Right cardiac atrium (tissue), 5 donors: Measurements from ENCODE around the gene CRB2. TPM values are rescaled to one million over a fixed set of nuclear protein-coding genes. Genes with fewer than 3 reads are reported as not detected.

Experiments
- ATAC-seq, 2 donors: fragments of 200-7000 bp; cut with Tn5 transposase; one replicate each; pipeline versions ENCODE4 v1.8.0 to v1.9.1; 2020; ENCODE audit warnings: moderate library complexity in 2 of 2, mild to moderate bottlenecking in 1 of 2
- DNase-seq, 3 donors: peaks; one replicate each; pipeline ENCODE4 v3.0.0-alpha.2; 2020
- H3K27ac ChIP-seq: one replicate; pipeline ENCODE4 v1.5.1; 2013; ENCODE audit warnings: mild to moderate bottlenecking, low read length, control low read depth, moderate library complexity
- H3K27me3 ChIP-seq: one replicate; pipeline ENCODE4 v1.6.1; 2013; ENCODE audit not compliant: control insufficient read depth, insufficient read depth
- H3K4me1 ChIP-seq: one replicate; pipeline ENCODE4 v1.6.1; 2013; ENCODE audit warnings: low read length; ENCODE audit not compliant: control insufficient read depth, insufficient read depth
- H3K4me3 ChIP-seq: one replicate; pipeline ENCODE4 v1.5.1; 2013; ENCODE audit warnings: low read length, control low read depth
- H3K9me3 ChIP-seq: one replicate; pipeline ENCODE4 v1.6.1; 2013; ENCODE audit warnings: low read length; ENCODE audit not compliant: control insufficient read depth
- WGBS: extraction: QIAGEN DNeasy Blood & Tissue Kit; methylation state at CpG from one replicate; pipeline ENCODE4 v1.1.7; 2013; 5-methylcytosine and 5-hydroxymethylcytosine counted together
- intact Hi-C, 4 donors: fragments of 100-400 bp; cut with DNase I; formaldehyde crosslinking; loops; one replicate each; pipeline versions ENCODE4 v1.11.0 to v1.14.0; 2022 to 2023
- polyA plus RNA-seq: library from polyadenylated mRNA; stranded (reverse); fragments of 200-250 nt; gene quantifications from one replicate; pipeline ENCODE4 v1.2.3, GENCODE V29; 2013
- total RNA-seq, 4 donors: library from RNA; stranded (reverse); fragmentation: NEBNext Ultra II Directional; extraction: Animal tissue kit (Norgen Biotek cat#: 25700); gene quantifications; one replicate each; pipeline ENCODE4 v1.2.1, GENCODE V29; 2021
- donor health status: healthy with polysubstance abuse.
- donor health status: DM: no; HTN: yes; CAD: no.
- donor health status: DM: no; HTN: no; CAD: no.
- donor health status: DM: no; HTN: yes; CAD: no; lungs with severe emphysema.
- donor health status: DM: yes; HTN: yes; CAD: no.

CRB2 gene
- total and polyA plus RNA-seq, 5 donors = 0.02 to 0.26 (median 0.16) TPM; not detected in 1

DNA sequence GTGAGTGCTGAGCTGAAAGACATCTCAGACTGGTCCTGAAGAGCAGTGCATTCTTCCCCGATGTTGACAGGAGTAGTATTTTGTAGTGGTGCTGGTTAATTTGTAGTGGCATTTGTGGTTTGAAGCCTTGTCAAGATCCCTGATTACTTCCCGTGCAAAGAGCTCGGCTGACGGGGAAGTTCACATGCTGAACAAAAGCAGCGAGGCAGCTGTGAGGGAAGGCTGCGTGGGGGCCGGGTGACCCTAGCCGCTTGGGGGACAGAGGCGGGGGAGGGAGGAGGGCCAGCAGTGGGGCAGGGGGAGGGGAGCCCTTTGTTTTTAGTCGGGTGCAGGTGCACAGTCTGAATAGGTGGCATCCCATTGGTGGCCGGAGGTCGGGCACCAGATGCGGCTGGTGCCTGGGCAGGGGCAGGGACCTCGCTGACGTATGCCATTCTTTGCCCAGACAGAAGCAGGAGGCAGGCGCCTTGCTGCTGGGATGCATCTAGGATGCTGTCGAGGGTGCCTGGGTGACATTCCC lies 64.7 kb downstream of the CRB2 start:
- no peak overlapping the region for H3K4me3 ChIP-seq
- H3K27ac ChIP-seq = no peak overlapping the region
- H3K4me1 ChIP-seq = no peaks in the 10 kb centered on the region
- H3K27me3 ChIP-seq = no peaks in the 10 kb centered on the region
- intact Hi-C loops = no loop called here
- no peak for DNase-seq
- H3K9me3 ChIP-seq = no peaks in the 10 kb centered on the region
- 79% methylated on average over 17 of the region's 17 CpGs for WGBS
- ATAC-seq = no peak

DNA sequence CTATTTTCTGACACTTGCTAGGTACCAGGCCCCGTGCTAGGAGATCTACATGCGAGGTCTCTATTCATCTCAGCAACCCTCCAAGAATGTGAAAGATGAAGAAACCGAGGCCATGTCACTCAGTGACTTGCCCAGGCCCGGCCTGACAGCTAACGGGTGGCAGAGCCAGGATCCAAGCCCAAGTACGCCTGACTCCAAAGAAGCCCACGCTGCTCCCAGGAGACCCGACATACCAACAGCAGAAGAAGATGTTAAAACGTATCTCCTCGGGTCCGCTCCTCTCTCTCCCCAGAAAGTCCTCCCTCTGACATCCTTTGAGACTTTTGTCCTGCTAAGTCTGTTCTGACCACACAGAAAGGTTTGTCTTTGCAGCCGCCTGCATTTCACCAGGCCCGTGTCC lies 65.2 kb downstream of the CRB2 start:
- DNase-seq (no peak), ATAC-seq (no peak)
- 90% methylated on average over 13 of the region's 13 CpGs for WGBS
- H3K27ac ChIP-seq = no peak overlapping the region
- intact Hi-C loops = no loop called here
- no peaks in the 10 kb centered on the region for H3K4me1 ChIP-seq
- no peaks in the 10 kb centered on the region for H3K9me3 ChIP-seq
- no peak overlapping the region for H3K4me3 ChIP-seq
- H3K27me3 ChIP-seq = no peaks in the 10 kb centered on the region

DNA sequence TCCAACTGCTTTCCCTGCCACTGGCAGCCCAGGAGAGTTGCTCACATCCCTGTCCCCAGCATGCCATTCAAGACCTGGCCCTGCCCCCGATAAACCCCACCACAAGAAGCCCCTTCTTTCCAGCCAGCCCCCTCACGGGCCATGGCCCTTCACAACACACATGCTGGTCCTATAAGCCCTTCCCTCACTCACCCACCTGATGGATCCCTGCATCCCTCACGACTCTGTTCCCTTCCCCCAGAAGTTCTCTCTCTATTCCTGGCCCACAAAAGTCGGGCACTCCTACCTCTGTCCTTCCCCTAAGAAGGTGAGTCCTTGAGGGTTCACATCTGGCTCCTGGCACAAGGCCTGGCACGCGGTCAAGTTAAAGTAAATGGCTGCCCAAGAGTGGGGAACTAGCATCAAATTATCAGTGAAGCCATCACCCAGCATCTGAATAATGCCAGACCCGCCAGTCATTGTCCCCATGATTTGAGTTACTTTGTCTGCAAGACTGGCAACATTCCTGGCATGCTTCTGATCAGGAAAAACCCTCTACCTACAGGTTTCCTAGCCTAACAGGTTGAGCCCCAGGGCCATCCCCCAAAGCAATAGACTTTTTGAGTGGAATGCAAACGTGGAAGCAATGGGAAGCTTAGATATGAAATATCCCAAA lies 65.9 kb downstream of the CRB2 start:
- H3K4me1 ChIP-seq = no peaks in the 10 kb centered on the region
- H3K4me3 ChIP-seq = no peak overlapping the region
- ATAC-seq (no peak), DNase-seq (no peak)
- intact Hi-C loops = no loop called here
- no peaks in the 10 kb centered on the region for H3K9me3 ChIP-seq
- H3K27ac ChIP-seq = no peak overlapping the region
- 90% methylated on average over 8 of the region's 8 CpGs for WGBS
- H3K27me3 ChIP-seq = no peaks in the 10 kb centered on the region

DNA sequence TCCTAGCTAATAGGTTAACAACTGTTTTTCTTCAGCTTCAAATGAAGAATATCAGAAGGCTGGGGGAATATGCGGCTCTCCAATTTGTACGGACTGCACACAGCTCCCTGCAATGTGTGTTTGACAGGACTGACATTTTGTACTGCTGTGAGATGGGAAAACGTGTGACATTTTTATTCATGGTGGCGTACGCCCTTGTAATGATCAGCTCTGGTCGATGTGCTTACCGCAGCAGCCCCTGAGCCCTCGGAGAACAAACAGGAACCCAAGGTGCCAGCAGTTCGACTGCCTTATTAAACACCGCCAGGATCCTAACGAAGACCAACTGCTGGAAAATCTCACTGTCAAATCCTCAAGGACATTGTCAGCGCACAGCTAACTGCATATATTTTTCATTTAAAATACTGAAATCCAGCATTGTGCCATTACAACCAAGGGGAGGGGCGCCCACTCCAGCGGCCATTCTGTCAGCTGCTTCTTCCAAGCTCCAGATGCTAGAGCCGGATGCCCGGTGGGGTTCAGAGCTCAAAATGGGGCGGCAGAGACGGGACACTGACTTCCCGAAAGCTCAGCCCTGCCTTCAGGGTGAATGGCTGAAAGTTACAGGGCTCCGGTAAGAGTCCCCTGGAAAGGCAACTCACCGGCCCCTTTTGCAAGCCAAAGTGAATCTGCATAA lies 66.8 kb downstream of the CRB2 start:
- H3K27me3 ChIP-seq = no peaks in the 10 kb centered on the region
- no peak overlapping the region for H3K4me3 ChIP-seq
- intact Hi-C loops = no loop called here
- DNase-seq (peak in 1 of 3 donors; percentile 43), ATAC-seq (no peak)
- H3K4me1 ChIP-seq = no peaks in the 10 kb centered on the region
- no peak overlapping the region for H3K27ac ChIP-seq
- no peaks in the 10 kb centered on the region for H3K9me3 ChIP-seq
- 90% methylated on average over 21 of the region's 21 CpGs for WGBS

DNA sequence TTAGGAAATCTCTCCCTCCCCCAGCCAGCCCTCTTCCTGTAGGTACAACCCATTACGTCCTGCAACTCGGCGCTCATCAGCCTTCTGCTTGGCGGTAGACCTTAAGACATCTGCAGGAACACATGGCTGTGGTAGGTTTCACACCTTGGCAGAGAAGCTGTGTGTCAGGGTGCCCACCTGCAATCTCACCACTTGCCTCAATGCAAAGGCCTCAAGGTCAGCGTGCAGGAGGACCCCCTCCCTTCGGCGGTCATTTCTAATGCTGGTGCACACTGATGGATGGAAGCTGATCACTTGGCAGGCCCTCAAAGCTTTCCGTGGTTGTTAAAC lies 67.3 kb downstream of the CRB2 start:
- Histone ChIP-seq H3K27ac (no peak overlapping the region), H3K9me3 (no peaks in the 10 kb centered on the region), H3K27me3 (no peaks in the 10 kb centered on the region), H3K4me1 (no peaks in the 10 kb centered on the region), H3K4me3 (no peak overlapping the region)
- DNase-seq (no peak), ATAC-seq (no peak)
- 90% methylated on average over 8 of the region's 8 CpGs for whole genome bisulfite sequencing
- intact Hi-C loops = no loop called here

DNA sequence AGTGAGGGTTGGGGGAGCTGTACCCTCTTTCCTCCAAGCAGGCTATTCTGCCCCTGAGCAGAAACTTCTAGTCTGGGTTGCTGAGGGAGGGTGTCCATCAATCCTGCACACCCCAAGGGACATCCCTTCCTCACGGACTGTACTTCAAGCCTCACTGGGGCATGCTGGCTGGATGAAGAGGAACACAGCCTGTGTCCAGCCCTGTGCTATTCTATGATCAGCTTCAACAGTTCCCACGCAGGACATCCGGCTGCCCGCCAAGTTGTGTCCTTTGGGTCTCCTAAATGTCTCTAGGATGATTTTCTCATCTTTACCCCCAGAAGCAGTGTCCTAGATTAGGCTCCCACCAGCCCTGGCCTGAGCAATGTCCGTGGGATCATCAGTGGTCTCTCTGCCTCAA lies 68.1 kb downstream of the CRB2 start:
- Histone ChIP-seq H3K27ac (no peak overlapping the region), H3K27me3 (no peaks in the 10 kb centered on the region), H3K4me3 (no peak overlapping the region), H3K4me1 (no peaks in the 10 kb centered on the region), H3K9me3 (no peaks in the 10 kb centered on the region)
- peak in 1 of 3 donors; percentile 37 for DNase-seq
- no peak for ATAC-seq
- 91% methylated on average over 5 of the region's 5 CpGs for WGBS
- intact Hi-C loops = no loop called here

DNA sequence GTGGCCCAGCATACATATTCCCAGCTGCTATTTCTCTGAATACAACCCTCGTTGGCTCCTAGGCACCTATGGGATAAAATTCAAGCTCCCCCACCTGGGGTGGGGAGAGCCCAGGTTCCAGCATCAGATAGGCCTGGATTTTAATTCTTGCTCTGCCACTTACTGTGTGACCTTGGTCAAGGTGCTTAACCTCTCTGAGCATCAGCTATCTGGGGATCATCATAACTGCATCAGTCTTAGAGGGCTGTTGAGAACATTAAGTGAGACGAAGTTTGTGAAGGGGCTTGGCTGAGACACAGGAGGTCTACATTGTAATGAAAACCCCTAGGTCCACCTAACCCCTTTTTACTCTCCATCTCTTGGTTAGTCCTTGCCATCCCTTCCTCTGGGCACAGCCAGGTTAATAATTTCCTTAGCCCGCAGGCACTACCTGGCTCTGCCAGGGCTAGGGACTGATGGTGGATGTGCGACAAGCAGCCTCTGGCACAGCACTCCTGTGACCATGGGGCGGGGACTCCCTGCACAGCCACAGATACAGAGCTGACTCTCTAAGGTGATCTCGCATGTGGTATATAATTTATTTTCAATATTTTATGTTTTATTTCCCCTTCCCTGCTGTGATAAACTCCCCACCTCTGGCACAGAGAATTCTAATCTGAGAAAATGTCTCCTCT lies 68.7 kb downstream of the CRB2 start:
- no peak for ATAC-seq
- intact Hi-C loops = no loop called here
- H3K27me3 ChIP-seq = no peaks in the 10 kb centered on the region

DNA sequence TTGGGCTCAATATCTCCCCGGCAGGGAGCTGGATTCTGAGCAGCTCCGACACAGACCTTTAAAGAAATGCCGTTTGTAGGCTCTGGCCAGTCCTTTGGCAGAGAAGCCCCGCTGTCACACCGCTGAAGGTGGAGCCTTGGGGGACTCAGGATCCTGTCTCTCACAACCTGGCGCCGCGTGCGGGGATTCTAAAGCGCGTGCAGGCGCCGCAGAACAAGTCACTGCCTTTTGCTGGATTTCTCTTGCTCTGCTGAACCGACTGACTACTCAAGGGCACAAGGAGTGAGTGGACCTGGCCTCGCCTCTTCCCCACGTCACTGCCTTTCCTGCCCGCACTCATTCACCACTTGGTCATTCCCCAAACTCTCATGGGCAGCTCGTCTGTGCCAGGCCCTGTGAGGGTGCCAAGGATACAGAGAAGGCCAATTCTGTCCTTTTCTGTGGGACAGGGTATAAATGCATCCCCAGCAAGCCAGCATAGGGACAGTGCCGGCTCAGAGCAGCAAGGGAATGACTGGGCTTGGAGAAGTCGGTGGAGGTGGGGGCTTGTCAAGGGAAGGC lies 69.3 kb downstream of the CRB2 start:
- no peaks in the 10 kb centered on the region for H3K4me1 ChIP-seq
- no peaks in the 10 kb centered on the region for H3K27me3 ChIP-seq
- intact Hi-C loops = no loop called here
- DNase-seq (no peak), ATAC-seq (peak; percentile 50 to 61)
- no peak overlapping the region for H3K27ac ChIP-seq
- H3K9me3 ChIP-seq = no peaks in the 10 kb centered on the region
- 84% methylated on average over 20 of the region's 20 CpGs for WGBS
- no peak overlapping the region for H3K4me3 ChIP-seq

More for the DNA sequence above, 68.7 kb downstream of the CRB2 start:
- 94% methylated on average over 6 of the region's 6 CpGs for WGBS
- no peaks in the 10 kb centered on the region for H3K4me1 ChIP-seq
- no peak for DNase-seq
- H3K27ac ChIP-seq = no peak overlapping the region
- H3K4me3 ChIP-seq = no peak overlapping the region
- no peaks in the 10 kb centered on the region for H3K9me3 ChIP-seq

DNA sequence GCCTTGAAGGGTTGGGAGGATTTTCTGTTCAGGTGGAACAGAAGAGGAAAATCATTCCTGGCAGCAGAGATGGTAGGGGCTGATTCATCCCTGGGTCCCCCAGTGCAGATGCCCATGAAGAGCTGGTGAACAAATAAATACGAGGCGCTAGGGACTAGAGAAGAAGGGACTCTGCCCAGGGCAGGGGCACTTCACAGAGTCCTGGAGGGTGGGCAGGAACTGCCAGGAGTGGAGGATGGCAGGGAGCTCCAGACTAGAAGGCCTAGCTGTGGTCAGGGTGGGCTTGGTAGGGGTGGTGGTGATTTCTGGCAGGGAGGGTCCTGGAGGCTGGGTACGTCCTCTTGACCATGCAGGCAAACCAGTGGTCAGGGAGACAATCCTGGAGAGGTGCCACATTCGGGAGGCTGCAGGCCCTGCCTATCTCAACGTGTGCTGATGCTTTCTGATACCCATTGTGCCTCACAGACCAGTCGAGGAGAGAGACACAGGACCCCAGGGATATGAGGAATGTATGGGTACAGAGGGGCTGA lies 69.9 kb downstream of the CRB2 start:
- Histone ChIP-seq H3K27me3 (no peaks in the 10 kb centered on the region), H3K9me3 (no peaks in the 10 kb centered on the region), H3K4me3 (no peak overlapping the region), H3K4me1 (no peaks in the 10 kb centered on the region), H3K27ac (no peak overlapping the region)
- WGBS = 92% methylated on average over 6 of the region's 6 CpGs
- intact Hi-C loops = no loop called here
- ATAC-seq = peak in 1 of 2 donors; percentile 12
- no peak for DNase-seq

DNA sequence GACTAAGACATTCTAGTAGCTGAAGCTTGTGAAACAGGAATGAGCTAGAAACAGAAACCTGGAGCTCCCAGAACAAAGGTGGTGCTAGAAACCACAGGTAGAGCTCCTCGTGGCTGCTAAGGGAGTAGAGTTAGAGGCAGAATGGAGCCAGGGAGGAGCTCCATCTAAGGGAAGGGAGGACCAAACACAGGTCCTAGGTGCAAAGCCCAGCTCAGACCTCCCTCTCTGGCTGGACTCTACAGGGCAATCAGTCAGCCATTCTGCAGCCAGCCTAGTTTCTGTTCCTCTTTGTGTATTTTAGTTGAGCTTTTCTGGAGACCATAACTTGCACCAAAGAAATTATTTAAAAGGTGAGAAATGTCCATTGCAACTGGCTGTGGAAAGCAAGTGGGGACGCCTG lies 70.4 kb downstream of the CRB2 start:
- H3K27ac ChIP-seq = no peak overlapping the region
- no peak overlapping the region for H3K4me3 ChIP-seq
- WGBS = 92% methylated on average over 2 of the region's 2 CpGs
- DNase-seq (no peak), ATAC-seq (no peak)
- no peaks in the 10 kb centered on the region for H3K27me3 ChIP-seq
- intact Hi-C loops = no loop called here
- no peaks in the 10 kb centered on the region for H3K9me3 ChIP-seq
- H3K4me1 ChIP-seq = no peaks in the 10 kb centered on the region
